ENCODE data around the gene ABCB1.

DNA sequence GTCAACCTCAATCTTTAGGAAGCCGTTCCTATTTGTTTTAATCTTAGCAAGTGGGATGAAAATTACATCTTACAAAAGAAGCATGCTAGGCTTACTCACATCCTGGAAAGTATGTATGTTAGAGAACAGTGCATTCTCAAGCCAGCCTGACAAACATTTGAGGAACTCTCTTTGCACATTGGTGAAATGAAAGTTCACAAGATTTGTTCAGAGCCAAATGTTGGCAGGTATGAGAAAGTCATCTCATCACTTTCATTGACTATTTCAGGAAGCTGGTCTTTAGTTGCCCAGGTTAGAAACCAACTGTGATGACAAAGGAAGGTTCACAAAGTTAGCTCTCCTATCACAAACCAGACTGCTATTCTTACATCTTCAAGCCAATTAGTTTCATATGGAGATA, 57.1 kb downstream of the ABCB1 start:
- TF ChIP-seq, protein P1, sequence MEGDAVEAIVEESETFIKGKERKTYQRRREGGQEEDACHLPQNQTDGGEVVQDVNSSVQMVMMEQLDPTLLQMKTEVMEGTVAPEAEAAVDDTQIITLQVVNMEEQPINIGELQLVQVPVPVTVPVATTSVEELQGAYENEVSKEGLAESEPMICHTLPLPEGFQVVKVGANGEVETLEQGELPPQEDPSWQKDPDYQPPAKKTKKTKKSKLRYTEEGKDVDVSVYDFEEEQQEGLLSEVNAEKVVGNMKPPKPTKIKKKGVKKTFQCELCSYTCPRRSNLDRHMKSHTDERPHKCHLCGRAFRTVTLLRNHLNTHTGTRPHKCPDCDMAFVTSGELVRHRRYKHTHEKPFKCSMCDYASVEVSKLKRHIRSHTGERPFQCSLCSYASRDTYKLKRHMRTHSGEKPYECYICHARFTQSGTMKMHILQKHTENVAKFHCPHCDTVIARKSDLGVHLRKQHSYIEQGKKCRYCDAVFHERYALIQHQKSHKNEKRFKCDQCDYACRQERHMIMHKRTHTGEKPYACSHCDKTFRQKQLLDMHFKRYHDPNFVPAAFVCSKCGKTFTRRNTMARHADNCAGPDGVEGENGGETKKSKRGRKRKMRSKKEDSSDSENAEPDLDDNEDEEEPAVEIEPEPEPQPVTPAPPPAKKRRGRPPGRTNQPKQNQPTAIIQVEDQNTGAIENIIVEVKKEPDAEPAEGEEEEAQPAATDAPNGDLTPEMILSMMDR (IDR thresholded peaks at IDR 0.05), result no peak
- TF ChIP-seq EZH2 (IDR thresholded peaks at IDR 0.05) (no peak), EZH2phosphoT487 (IDR thresholded peaks at IDR 0.05) (no peak)
